MCF 10A (cell line): ENCODE data around the gene NAGPA. TPM values are rescaled to one million over a fixed set of nuclear protein-coding genes. Genes with fewer than 3 reads are reported as not detected.

Experiments
- total RNA-seq: library from RNA; stranded (reverse); gene quantifications from 2 replicates; pipeline ENCODE4 v1.2.3, GENCODE V29; 2022

The NAGPA gene
- total RNA-seq, 1 experiment from 2014 or later = 4.9 TPM

Other genes with a start within 250 kb of the NAGPA start
- gene SEPTIN12, start 245.6 kb downstream of the NAGPA start, total RNA-seq = not detected in 2 replicates
- 2.2 and 2.4 TPM in 2 replicates for gene SMIM22, start 238.6 kb downstream of the NAGPA start, total RNA-seq
- 5.9 and 7.0 TPM in 2 replicates for gene ROGDI, start 231.3 kb downstream of the NAGPA start, total RNA-seq
- gene GLYR1, start 186.6 kb downstream of the NAGPA start, total RNA-seq = 67.3 and 77.3 TPM in 2 replicates
- gene UBN1, start 186.5 kb downstream of the NAGPA start, total RNA-seq = 33.3 and 38.1 TPM in 2 replicates
- 49.1 and 50.1 TPM in 2 replicates for gene PPL, start 96.8 kb downstream of the NAGPA start, total RNA-seq
- 0.22 TPM in 1 of 2 replicates, not detected in the other for gene SEC14L5, start 75.6 kb downstream of the NAGPA start, total RNA-seq
- not detected in 2 replicates for gene C16orf89, start 32.0 kb upstream of the NAGPA start, total RNA-seq
- 28.5 and 29.1 TPM in 2 replicates for gene ALG1, start 37.9 kb upstream of the NAGPA start, total RNA-seq
- gene EEF2KMT, start 63.9 kb upstream of the NAGPA start, total RNA-seq = 16.5 and 25.8 TPM in 2 replicates